Measurements from ENCODE around the gene MYL5.

MYL5 gene

DNA sequence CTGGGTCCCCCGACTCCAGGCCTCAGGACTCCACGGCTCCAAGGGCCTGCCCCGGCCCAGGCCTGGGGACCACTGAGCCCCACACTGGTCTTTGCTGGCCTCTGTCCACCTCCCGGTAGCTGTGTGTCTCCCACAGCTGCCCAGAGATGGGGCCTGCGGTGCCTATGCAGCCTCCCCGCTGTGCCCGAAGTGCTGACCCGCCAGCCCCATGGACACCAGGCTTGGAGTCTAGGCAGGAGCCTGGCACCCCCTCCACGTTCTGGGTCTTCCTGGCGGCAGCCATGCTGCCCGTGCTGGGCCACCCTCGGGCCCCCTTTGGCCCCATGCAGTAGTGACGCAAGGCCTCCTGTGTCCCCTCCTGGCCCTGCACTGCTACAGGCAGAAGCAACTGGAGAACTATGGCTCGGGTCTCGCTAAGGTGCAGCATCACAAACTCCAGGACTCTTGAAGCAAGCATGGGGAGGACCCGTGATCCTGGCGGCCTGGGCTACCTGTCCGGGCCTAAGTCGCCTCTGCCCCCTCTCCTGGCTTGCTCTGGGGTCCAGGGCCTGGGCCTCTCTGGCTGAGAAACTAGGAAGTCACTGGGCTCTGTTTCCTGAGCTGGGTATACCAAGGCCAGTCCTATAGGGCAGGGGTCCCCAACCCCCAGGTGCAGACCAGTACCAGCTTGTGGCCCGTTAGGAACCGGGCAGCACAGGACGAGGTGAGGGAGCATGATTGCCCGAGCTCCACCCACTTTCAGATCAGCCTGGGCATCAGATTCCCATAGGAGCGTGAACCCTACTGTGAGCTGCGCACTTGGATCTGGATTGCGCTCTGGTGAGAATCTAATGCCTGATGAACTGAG is 917 bp downstream of the MYL5 start:
- no peak for DNase-seq (ENCODE audit: low read depth)

DNA sequence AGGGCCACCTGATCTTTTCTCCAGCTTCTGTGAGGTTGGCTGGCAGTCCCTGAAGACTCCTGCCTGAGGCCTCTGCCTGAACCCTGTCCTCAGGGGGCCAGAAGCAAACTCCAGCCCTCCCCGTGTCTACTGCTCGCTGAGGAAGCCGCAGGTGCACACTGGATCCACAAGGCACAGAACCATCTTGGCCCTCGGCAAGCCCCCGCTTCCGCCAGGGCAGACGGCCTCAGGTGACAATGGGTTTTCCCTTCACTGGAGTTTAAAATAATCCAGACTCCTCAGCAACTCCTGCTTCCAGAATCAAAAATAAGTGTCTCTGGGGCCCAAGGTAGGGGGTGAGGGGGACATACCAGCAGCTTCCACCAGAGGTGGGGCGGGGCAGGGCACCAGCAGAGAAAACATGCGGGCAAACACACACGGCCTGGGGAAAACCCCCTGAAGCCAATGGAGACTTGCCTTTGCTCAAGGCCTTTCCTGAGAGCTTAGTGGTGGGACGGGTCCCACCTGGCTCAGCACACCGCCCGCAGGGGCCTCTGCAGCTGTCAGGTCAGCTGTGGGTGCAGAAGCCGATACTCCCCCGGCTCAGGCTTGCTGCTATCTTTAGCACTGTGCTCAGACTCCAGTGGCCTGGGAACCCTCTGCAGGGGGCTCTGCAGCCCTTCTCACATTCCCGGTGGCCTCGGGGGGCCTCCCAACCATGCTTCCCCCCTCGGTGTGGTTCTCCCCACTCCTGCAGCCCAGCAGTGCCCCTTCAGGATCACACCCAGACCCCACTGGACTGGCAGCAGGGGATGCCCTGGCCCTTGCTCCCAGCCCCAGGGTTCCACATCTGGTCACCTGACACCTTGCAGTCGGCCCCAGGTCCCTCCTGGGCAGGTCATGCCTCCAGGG is 1.9 kb downstream of the MYL5 start:
- no peak for DNase-seq (ENCODE audit: low read depth)

DNA sequence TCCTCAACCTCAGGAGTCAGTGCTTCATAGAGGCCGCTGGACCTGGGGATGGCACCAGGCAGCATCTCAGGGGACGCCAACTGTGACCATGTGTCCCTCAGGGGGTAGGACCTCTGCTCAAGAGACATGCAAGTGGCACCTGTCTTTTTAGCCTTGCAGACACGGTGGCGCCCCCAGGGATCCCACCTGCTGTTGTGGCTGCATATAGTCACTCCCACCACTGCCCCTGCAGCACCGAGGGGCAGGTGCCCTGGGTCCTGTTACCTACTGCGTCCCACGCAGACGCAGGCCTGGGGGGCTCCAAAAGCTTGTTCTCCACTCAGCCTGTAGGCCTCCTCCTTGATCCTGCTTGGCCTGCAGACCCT is 2.5 kb downstream of the MYL5 start:
- no peak for DNase-seq (ENCODE audit: low read depth)

DNA sequence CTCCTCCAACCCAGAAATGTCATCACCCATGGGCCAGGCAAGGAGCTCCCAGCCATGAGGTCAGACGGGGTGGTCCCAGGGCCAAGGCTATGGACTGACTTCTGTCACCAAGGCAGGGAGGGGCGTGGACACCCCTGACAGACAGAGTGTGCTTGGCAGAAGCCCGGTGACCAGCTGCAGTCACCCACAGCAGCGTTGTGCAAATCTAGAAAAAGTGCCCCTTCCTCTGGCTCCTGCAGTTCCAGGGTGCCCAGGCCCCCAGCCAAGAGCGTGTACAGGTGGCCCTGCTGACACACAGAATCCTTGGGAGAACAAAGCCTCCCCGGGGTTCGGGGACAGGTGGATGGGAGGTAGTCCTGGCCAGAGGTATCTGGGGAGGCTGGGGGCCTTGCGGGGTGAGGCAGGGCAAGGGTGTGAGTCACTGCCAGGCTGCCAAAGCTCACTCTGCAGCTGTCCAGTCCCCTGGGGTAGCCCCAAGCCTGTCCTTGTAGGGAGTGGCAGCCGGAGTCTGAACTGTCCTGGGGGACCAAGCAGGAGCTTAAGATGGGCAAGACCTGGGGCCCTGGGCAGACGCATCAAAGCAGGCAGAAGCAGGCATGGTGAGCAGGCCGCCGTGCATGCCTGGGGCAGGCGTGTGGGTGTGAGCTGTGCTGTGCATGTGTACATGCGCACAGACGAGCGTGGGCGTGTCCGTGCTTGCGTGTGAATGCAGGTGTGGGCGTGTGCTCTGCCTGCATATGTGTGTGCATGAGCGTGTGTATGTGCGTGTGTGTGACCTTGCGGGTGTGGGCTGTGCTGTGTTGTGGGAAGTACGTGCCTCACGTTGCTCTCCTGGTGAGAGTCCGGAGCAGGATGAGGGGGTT is 3.3 kb downstream of the MYL5 start:
- no peak for DNase-seq (ENCODE audit: low read depth)

DNA sequence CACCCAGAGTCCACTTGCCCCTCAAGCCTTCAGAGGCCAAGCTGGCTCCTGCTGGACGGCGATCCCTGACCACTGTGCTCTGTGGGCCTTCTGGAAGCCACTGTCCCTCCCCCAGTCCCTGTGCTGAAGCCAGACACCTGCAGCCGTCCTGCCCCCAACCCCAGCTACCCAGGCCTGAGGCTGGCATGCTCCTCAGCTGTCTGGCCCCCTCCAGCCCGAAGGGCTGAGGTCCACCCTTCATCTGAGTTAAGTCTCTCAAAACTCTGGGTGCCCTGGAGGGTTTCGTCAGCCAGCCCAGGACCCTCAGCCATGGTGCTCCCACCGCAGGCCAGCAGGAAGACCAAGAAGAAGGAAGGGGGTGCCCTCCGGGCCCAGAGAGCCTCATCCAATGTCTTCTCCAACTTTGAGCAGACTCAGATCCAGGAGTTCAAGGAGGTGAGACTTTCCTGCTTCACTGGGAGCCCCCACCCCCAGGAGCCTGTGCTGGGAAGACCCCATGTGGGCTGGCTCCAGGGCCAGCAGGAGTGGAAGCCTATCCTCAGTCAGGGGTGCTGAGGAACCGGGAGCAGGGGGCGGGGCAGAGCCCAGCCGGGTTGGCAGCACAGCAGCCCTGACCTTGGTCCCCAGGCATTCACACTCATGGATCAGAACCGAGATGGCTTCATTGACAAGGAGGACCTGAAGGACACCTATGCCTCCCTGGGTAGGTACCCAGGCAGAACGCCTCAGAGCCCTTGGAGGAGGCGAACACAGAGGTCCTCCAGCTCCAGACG is 4.2 kb downstream of the MYL5 start:
- DNase-seq (ENCODE audit: low read depth), result no peak

DNA sequence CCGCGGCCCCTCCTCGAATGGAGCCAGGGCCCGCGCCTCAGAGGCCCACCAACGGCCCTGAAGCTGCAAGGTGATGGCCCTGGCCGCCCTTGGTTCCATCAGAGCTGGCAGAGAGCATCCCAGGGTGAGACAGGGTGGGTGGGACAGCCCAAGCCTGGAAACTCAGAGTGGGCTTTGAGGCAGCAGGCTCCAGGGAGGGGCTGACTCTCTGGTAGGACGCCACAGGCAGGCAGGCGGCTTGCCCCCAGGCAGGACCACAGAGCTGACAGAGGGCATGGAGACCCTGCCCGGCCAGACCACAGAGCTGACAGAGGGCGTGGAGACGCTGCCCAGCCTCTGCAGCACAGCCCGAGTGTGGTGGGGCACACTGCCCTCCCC is 4.8 kb downstream of the MYL5 start:
- no peak for DNase-seq (ENCODE audit: low read depth)

DNA sequence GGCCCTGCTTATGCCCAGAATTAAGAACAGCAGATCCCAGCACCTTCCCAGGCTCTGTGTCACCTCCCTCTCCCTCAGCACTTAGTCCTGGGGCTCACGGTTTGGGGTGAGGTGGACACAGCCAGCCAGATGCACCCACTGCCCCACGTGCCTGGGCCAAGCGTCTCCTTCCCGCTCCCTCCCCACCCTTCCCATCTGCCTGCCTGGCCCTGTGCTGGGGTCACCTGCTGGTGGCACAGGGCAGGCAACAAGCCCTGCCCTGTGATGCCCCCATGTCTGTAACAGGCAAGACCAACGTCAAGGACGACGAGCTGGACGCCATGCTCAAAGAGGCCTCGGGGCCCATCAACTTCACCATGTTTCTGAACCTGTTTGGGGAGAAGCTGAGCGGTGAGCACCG is 5.3 kb downstream of the MYL5 start:
- no peak for DNase-seq (ENCODE audit: low read depth)

DNA sequence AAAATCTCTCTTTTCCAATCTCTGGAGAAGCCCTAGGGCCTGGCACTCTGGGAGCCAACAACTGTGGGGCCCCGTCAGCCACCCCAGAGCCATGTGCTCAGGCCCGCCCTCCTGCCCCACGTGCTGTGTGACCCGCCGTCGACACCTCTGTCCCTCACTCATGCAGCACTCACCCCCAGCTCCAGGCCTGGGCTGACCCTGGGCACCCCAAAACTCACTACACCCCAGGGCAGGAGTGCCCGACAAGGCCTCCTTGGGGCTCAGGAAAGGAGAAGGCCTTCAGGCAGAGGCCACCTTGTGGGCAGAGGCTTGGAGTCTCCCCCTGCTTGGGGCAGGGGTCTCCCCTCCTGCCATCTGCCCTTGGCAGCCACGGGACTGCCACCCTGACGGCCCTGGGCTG is 5.7 kb downstream of the MYL5 start:
- no peak for DNase-seq (ENCODE audit: low read depth)

DNA sequence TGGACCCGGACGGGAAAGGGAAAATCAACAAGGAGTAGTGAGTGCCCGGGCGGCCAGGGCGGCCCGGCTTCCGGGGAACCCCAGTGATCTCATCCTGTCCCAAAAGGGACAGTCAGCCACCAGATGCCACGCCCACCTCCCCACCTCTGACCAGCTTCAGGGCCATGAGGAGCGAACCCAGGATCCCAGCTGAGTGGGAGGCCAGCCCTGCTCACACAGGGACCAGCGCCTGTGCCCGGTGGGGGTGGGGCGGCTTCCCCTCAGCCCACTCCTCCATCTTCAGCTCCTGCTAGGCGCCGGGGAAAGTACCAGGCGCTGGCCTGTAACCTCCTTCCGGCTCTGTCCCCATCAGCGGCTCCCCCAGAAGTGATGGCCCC is 6.2 kb downstream of the MYL5 start:
- no peak for DNase-seq (ENCODE audit: low read depth)

DNA sequence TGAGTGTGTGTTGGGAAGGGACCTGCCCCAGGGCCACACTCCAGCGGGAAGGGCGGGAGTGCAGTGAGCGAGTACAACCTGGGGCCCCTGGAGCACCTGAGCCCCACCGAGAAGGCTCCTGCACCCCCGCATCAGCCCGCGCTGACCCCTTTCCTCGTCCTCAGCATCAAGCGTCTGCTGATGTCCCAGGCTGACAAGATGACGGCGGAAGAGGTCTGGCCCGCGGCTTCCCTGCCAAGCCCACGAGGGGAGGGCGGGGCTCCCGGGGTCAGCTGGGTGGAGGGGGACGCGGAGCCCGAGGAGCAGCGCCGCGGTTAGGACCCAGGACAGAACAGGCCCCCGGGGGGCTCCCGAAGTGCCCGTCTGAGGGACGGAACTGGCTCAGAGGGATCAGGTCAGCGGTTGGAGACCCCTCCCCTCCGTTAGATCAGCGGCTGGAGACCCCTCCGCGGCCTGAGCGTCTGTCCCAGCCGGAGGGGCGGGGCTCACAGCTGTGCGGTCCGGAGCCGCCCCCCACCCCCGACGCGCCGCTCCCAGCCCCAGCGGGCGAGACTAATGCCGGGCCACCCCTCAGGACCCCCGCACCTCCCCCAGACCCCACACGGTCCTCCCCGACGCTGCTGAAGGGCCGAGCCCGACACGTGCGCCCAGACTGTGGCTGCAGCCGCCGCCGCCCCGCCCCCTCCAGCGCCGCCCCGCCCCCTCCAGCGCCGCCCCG is 6.7 kb downstream of the MYL5 start:
- DNase-seq (ENCODE audit: low read depth), result no peak

DNA sequence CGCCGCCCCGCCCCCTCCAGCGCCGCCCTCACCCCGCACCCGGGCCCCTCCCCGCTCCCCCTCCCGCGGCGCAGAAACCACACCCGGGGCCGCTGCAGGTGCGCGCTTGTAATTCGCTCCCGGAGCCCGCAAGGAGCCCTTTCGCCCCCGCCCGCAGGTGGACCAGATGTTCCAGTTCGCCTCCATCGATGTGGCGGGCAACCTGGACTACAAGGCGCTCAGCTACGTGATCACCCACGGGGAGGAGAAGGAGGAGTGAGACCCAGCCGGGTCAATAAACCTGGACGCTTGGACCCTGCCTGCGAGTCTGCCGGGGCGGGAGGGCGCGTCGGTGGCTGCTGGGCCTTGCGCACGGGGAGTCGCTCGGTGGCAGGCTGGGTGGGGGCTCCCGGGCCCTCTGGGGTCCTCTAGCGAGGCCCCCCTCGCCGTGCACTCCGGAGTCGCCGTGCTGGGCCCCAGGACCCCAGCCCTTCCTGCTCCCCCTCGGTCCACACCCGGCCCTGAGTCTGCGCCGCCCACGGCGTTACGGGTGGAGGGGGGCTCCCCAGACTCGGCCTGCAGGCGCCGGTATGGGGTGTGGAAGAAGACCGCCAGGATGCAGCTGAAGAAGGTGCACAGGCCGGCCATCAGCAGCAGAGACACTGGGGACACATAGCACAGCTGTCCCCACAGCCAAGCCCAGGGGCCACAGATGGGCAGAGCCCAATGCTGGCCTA is 7.6 kb downstream of the MYL5 start:
- DNase-seq (ENCODE audit: low read depth), result no peak

DNA sequence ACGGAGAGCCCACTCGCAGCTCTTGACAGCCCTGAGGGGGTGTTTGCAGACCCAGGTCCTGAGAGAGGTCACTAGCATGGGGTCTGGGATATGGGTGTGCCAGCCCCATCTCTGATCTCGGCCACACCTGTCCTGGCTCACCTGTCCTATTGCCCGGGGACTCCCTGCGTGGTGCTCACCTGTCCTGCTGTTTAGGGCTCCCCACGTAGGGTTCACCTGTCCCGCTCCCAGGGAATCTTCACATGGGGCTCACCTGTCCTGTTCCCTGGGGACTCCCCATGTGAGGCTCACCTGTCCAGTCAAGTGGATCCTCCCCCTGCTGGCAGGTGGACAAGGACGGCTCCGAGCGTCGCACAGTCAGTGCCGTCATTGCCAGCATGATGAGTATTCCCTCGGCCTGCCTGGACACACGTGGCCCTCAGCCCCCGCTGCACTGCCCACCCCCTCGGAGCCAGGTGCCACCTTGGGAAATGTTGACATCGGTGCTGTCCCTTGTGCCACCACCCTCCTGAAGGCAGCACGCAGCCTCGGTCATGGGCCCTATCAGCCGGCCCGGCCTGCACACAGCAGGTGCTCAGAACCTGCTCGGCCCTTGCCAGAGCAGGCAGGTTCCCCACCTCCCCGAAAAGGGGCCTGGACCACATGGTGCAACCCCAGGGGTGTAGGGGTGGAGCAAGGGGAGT is 8.3 kb downstream of the MYL5 start:
- DNase-seq (ENCODE audit: low read depth), result no peak

DNA sequence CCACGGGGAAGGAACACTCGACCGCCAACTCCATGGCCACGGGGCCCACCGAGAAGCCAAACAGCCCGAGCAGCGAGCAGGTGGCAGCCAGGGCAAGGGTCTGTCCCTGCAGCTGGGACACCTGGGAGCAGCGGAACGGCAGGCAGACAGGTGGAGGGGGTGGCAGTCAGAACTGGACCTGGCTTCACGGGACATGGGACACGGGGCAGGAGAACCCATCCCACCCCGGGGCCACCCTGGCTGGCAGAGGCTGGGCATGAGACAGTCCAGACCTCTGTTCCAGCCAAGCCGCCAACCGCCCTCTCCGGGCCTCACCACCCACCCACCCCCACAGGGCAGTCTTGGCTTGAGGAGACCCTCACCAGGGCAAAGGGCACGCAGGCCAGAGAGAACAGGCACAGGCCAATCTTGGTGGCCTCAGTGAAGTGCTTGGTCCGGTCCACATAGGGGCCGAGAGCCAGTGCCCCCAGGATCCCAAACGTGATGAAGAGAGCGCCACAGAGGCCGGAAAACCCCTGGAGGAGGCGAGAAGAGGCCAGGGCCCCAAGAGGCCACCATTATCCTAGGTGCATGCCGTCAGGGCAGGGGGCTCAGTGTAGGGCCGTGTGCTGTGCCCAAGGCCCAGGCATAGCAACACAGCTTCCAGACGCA is 9.0 kb downstream of the MYL5 start:
- DNase-seq (ENCODE audit: low read depth), result no peak

DNA sequence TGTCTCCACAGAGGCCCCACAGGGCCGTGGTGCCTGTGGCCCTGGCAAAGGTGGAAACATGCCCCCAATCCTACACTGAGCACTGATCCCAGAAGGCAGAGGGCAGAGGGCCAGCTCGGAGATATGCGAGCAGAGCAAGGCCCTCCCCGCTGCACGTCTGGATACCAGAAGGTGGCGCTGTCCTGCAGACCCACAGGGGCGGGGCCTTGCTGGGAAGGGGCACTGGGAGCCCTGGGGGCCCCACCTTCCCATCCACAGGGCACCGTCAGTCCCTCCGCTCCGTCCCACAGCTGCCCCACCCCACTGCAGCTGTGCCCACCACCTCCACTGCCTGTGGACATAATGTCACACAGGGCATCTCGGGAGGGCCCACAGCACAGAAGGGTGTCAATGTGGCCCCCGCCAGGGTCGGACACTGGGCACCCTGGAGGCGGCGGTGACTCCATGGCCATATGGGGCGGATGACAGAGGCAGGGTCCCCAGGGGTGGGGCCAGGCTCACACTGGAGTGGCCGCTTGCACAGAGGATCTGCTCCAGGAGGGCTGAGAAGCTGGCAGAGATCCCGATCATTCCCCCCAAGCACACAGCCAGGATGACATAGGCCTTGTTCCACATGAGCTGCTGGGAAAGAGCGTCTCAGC is 9.8 kb downstream of the MYL5 start:
- no peak for DNase-seq (ENCODE audit: low read depth)

DNA sequence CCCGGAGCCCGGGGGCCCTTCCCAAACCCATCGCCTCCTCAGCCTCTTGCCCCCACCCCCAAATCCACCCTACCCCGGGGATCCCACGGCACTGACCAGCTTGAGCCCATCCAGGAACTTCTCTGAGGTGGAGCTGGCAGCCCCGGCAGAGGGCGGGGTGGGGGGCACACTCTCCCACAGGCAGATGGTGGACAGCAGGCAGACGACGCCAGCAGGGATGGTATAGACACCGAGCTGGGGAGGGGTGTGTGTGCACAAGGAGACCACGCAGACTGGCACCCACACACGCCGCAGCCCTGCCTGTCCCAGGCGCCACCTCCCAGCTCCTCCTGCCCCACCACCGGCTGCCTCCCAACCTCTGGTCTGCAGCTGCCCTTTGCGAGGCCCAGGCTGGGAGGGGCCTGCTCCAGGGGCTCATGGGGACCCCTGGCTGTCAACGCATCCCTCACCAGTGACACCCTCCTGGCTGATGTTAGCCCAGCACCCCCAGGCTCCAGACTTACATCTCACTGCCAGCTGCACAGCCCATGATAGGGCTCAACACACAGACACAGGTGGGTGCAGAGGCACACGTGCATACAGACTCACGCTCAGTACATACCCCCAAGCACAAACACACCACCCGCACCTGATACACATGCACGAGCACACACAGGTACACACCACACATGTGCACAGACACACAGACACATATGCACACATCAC is 10.4 kb downstream of the MYL5 start:
- no peak for DNase-seq (ENCODE audit: low read depth)

DNA sequence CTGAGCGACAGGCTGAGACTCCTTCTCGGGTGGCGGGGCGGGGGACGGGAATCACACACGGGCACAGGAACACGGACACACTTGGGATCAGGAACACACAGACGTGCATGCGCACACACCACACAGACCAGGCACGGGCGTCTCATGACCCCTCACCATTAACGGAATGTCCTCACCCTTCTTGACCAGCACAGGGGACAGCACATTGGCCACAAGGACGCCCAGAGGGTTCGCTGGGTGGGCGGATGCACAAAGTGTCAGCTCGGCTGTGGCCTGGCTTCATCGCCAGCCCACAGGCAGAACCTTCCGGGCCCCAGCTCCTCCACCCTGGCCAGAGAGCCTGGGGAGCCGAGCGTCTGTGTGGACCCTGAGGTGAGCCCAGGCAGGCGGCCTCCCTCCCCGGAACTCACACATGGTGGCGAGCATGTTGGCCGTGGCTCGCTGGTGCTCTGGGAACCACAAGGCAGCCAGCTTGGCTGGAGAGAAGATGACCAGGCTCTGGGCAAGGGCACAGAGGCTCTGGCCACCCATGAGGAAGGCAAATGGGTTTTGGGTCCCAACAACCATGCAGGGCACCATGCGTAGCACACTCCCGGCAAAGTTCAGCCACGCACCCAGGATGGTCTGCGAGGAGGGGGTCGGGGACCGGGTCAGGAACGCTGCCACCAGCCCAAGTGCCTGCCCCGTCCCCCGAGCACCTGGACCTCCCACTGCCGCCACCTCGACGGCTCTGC is 11.5 kb downstream of the MYL5 start:
- no peak for DNase-seq (ENCODE audit: low read depth)

DNA sequence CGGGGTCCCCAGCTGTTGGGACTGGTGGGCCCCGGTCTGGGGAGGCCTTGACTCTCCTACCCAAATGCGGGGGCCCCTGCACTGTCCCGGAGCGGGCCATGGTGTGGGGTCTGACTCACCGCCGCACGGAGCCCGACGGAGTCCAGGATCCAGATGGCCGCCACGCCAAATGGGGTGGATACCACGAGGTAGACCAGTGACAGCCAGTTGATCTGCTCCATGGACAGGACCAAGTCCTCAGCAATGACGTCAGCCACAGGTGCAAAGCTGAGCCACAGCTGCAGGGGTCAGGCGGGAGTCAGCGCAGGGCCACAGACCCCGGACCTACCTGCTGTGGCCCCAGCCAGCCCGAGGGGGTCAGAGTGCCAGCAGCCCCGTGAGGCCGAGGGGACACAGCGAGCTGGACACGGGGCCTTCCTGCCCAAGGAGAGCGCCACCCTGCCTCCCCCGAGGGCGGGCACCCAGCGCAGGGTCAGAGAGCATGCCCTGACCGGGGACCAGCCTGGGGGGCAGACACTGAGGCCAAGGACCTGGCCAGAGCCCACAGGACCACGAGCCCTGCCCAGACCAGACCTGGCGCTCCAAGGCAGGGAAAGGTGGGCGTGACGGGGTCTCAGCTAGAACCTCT is 12.2 kb downstream of the MYL5 start:
- DNase-seq (ENCODE audit: low read depth), result no peak

Measured in HS-5 (cell line).